Neural progenitor cell (in vitro differentiated cells): ENCODE measurements around the gene CHRD. TPM values are rescaled to one million over a fixed set of nuclear protein-coding genes. Genes with fewer than 3 reads are reported as not detected.

ENCODE experiments used
- DNase-seq: peaks from one replicate; pipeline ENCODE4 v3.0.0-alpha.2; 2016; ENCODE audit warnings: low spot score
- H2AFZ ChIP-seq: fragments of 200-600 bp; sonication (generic); replicated peaks from 2 replicates; pipeline ENCODE4 v1.6.1; 2016; ENCODE audit warnings: antibody characterized with exemption
- H3F3A ChIP-seq: fragments of 200-600 bp; sonication (generic); 2 replicates; pipeline ENCODE4 v1.6.1; 2016; ENCODE audit warnings: antibody characterized with exemption, low read depth
- H3K27ac ChIP-seq: fragments of 200-600 bp; sonication (generic); 2 replicates; pipeline ENCODE4 v1.5.1; 2016; ENCODE audit warnings: mild to moderate bottlenecking
- H3K27me3 ChIP-seq: fragments of 200-600 bp; sonication (generic); 2 replicates; pipeline ENCODE4 v1.6.1; 2016; ENCODE audit warnings: mild to moderate bottlenecking, moderate library complexity
- H3K36me3 ChIP-seq: fragments of 200-600 bp; sonication (generic); 2 replicates; pipeline ENCODE4 v1.5.1; 2016
- H3K4me1 ChIP-seq: fragments of 200-600 bp; sonication (generic); 2 replicates; pipeline ENCODE4 v1.6.1; 2016; ENCODE audit warnings: mixed run types
- H3K4me2 ChIP-seq: fragments of 200-600 bp; sonication (generic); 2 replicates; pipeline ENCODE4 v1.6.1; 2016
- H3K4me3 ChIP-seq: fragments of 200-600 bp; sonication (generic); 2 replicates; pipeline ENCODE4 v1.5.1; 2016
- H3K79me2 ChIP-seq: fragments of 200-600 bp; sonication (generic); 2 replicates; pipeline ENCODE4 v1.6.1; 2016; ENCODE audit warnings: low read depth
- H3K9ac ChIP-seq: fragments of 200-600 bp; sonication (generic); 2 replicates; pipeline ENCODE4 v1.6.1; 2016
- H3K9me3 ChIP-seq: fragments of 200-600 bp; sonication (generic); 2 replicates; pipeline ENCODE4 v1.5.1; 2016; ENCODE audit warnings: low read depth
- H4K20me1 ChIP-seq: fragments of 200-600 bp; sonication (generic); 2 replicates; pipeline ENCODE4 v1.6.1; 2016; ENCODE audit warnings: low read depth
- H3K27ac Mint-ChIP-seq: 3 replicates; pipeline ENCODE4 v1.8.0; 2021; ENCODE audit warnings: mixed read lengths
- H3K27me3 Mint-ChIP-seq: 2 replicates; pipeline ENCODE4 v1.8.0; 2022; ENCODE audit warnings: low read depth, mild to moderate bottlenecking, inconsistent platforms, moderate library complexity, mixed read lengths; ENCODE audit not compliant: insufficient read depth
- H3K36me3 Mint-ChIP-seq: 3 replicates; pipeline ENCODE4 v1.8.0; 2021; ENCODE audit warnings: mixed read lengths
- H3K4me1 Mint-ChIP-seq: 3 replicates; pipeline ENCODE4 v1.8.0; 2021; ENCODE audit warnings: mixed read lengths
- H3K4me3 Mint-ChIP-seq: 3 replicates; pipeline ENCODE4 v1.8.0; 2021; ENCODE audit warnings: mild to moderate bottlenecking, moderate library complexity, mixed read lengths
- H3K9me3 Mint-ChIP-seq: 3 replicates; pipeline ENCODE4 v1.8.0; 2020; ENCODE audit warnings: mixed read lengths
- EZH2 ChIP-seq: fragments of 200-600 bp; sonication (generic); IDR thresholded peaks from 2 replicates; pipeline ENCODE4 v1.6.1; 2017; ENCODE audit warnings: antibody characterized with exemption, mild to moderate bottlenecking, moderate library complexity
- EZH2phosphoT487 ChIP-seq: fragments of 200-600 bp; sonication (generic); IDR thresholded peaks from 2 replicates; pipeline ENCODE4 v1.6.1; 2017; ENCODE audit warnings: antibody characterized with exemption
- total RNA-seq: library from RNA; depleted of rRNA; stranded (reverse); fragments of >200 nt; gene quantifications from 2 replicates; pipeline ENCODE4 v1.2.3, GENCODE V29; 2015; ENCODE audit warnings: low replicate concordance
- TF ChIP-seq, protein P1 (sequence below): fragments of 200-600 bp; sonication (generic); IDR thresholded peaks from 2 replicates; pipeline ENCODE4 v1.5.1; 2017; ENCODE audit warnings: antibody characterized with exemption, mild to moderate bottlenecking

The CHRD gene
- total RNA-seq, 1 donor from 2014 or later: 2.3 TPM

- Mint-ChIP-seq H3K4me1 (peaks cover 11% of the 10 kb centered on the region), H3K4me3 (no peak overlapping the region), H3K27ac (no peak overlapping the region), H3K9me3 (peaks cover 10% of the 10 kb centered on the region), H3K27me3 (peaks cover 6% of the 10 kb centered on the region), H3K36me3 (no peaks in the 10 kb centered on the region)
- H3K27me3 ChIP-seq: no peaks in the 10 kb centered on the region
- no peak for DNase-seq
- no peak overlapping the region for H2AFZ ChIP-seq
- H4K20me1 ChIP-seq: no peaks in the 10 kb centered on the region
- TF ChIP-seq EZH2: no peak
- TF ChIP-seq, protein P1, sequence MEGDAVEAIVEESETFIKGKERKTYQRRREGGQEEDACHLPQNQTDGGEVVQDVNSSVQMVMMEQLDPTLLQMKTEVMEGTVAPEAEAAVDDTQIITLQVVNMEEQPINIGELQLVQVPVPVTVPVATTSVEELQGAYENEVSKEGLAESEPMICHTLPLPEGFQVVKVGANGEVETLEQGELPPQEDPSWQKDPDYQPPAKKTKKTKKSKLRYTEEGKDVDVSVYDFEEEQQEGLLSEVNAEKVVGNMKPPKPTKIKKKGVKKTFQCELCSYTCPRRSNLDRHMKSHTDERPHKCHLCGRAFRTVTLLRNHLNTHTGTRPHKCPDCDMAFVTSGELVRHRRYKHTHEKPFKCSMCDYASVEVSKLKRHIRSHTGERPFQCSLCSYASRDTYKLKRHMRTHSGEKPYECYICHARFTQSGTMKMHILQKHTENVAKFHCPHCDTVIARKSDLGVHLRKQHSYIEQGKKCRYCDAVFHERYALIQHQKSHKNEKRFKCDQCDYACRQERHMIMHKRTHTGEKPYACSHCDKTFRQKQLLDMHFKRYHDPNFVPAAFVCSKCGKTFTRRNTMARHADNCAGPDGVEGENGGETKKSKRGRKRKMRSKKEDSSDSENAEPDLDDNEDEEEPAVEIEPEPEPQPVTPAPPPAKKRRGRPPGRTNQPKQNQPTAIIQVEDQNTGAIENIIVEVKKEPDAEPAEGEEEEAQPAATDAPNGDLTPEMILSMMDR: no peak
- TF ChIP-seq EZH2phosphoT487: no peak
- no peaks in the 10 kb centered on the region for H3K36me3 ChIP-seq
- H3K9ac ChIP-seq: no peak overlapping the region
- no peak overlapping the region for H3K27ac ChIP-seq
- no peak overlapping the region for H3K4me3 ChIP-seq
- no peaks in the 10 kb centered on the region for H3K79me2 ChIP-seq
- H3K9me3 ChIP-seq: no peaks in the 10 kb centered on the region
- no peaks in the 10 kb centered on the region for H3F3A ChIP-seq
- no peaks in the 10 kb centered on the region for H3K4me1 ChIP-seq
- no peak overlapping the region for H3K4me2 ChIP-seq
Observed at GRCh38 chr3:184426691-184427141, 46.9 kb downstream of the CHRD start.

GRCh38 chr3:184428561-184429175, 48.8 kb downstream of the CHRD start:
- H3K9ac ChIP-seq: no peak overlapping the region
- Mint-ChIP-seq H3K4me1 (peaks cover 11% of the 10 kb centered on the region), H3K27ac (peak overlapping the region; percentile 65), H3K4me3 (no peak overlapping the region), H3K27me3 (peaks cover 6% of the 10 kb centered on the region), H3K36me3 (no peaks in the 10 kb centered on the region), H3K9me3 (peaks cover 3% of the 10 kb centered on the region)
- H3K79me2 ChIP-seq: no peaks in the 10 kb centered on the region
- no peaks in the 10 kb centered on the region for H3K36me3 ChIP-seq
- no peak overlapping the region for H3K4me3 ChIP-seq
- H3F3A ChIP-seq: no peaks in the 10 kb centered on the region
- TF ChIP-seq EZH2phosphoT487: no peak
- no peak for TF ChIP-seq EZH2
- TF ChIP-seq, protein P1: no peak
- DNase-seq: no peak
- H3K4me1 ChIP-seq: no peaks in the 10 kb centered on the region
- H2AFZ ChIP-seq: no peak overlapping the region
- no peaks in the 10 kb centered on the region for H4K20me1 ChIP-seq
- H3K9me3 ChIP-seq: no peaks in the 10 kb centered on the region
- no peak overlapping the region for H3K27ac ChIP-seq
- H3K27me3 ChIP-seq: no peaks in the 10 kb centered on the region
- no peak overlapping the region for H3K4me2 ChIP-seq

- DNase-seq: no peak
- Histone ChIP-seq H3F3A (no peaks in the 10 kb centered on the region), H4K20me1 (no peaks in the 10 kb centered on the region), H2AFZ (no peak overlapping the region), H3K27ac (no peak overlapping the region), H3K9me3 (no peaks in the 10 kb centered on the region), H3K79me2 (no peaks in the 10 kb centered on the region), H3K4me1 (no peaks in the 10 kb centered on the region), H3K4me3 (no peak overlapping the region), H3K36me3 (no peaks in the 10 kb centered on the region), H3K9ac (no peak overlapping the region), H3K27me3 (no peaks in the 10 kb centered on the region), H3K4me2 (no peak overlapping the region)
- TF ChIP-seq, protein P1: no peak
- Mint-ChIP-seq H3K27ac (no peak overlapping the region), H3K4me1 (peaks cover 11% of the 10 kb centered on the region), H3K4me3 (no peak overlapping the region), H3K36me3 (no peaks in the 10 kb centered on the region), H3K9me3 (peaks cover 3% of the 10 kb centered on the region), H3K27me3 (peaks cover 6% of the 10 kb centered on the region)
Observed at GRCh38 chr3:184429786-184430185, 49.9 kb downstream of the CHRD start.
